Islet of Langerhans (tissue), 1 donor: Measurements from ENCODE around the gene GPR137.

Experiments used
- FAIRE-seq: peaks from one replicate; lab custom pipeline; 2011; peaks lifted over from hg19 to GRCh38; lab: Jason Lieb, UNC

GPR137 gene

GRCh38 chr11:64287676-64288352 is 2.2 kb downstream of the GPR137 start:
- no peak for FAIRE-seq

- no peak for FAIRE-seq
These were observed 2.7 kb downstream of the GPR137 start for GRCh38 chr11:64288353-64288750.

GRCh38 chr11:64289002-64289564 is 3.4 kb downstream of the GPR137 start:
- no peak for FAIRE-seq

GRCh38 chr11:64290352-64291261 is 5.0 kb downstream of the GPR137 start:
- FAIRE-seq, result no peak

- FAIRE-seq, result no peak
These were observed 5.7 kb downstream of the GPR137 start, which contains the start of gene KCNK4 for GRCh38 chr11:64291262-64291751. Gene KCNK4 (plus strand): TSS chr11:64291302. CDS start chr11:64293019, 1,717 bp downstream.

GRCh38 chr11:64291752-64292459 is 6.3 kb downstream of the GPR137 start:
- FAIRE-seq, result no peak

GRCh38 chr11:64292460-64293254 is 7.0 kb downstream of the GPR137 start:
- no peak for FAIRE-seq

- no peak for FAIRE-seq
These were observed 9.1 kb downstream of the GPR137 start for GRCh38 chr11:64294774-64295173.

- FAIRE-seq, result no peak
These were observed 10.1 kb downstream of the GPR137 start for GRCh38 chr11:64295760-64296159.

GRCh38 chr11:64296236-64296635 is 10.6 kb downstream of the GPR137 start:
- no peak for FAIRE-seq

GRCh38 chr11:64296830-64297698 is 11.4 kb downstream of the GPR137 start:
- FAIRE-seq, result no peak

GRCh38 chr11:64297699-64298358 is 12.2 kb downstream of the GPR137 start:
- FAIRE-seq, result no peak

GRCh38 chr11:64298966-64299846 is 13.6 kb downstream of the GPR137 start:
- no peak for FAIRE-seq

GRCh38 chr11:64299847-64300648 is 14.4 kb downstream of the GPR137 start, which contains the start of gene CATSPERZ:
Gene CATSPERZ (plus strand): TSS chr11:64300358. CDS start chr11:64300411, 53 bp downstream.
- no peak for FAIRE-seq

GRCh38 chr11:64303109-64304031 is 17.7 kb downstream of the GPR137 start:
- no peak for FAIRE-seq

GRCh38 chr11:64304032-64304315 is 18.3 kb downstream of the GPR137 start:
- no peak for FAIRE-seq
